DOHH2 (cell line): ENCODE measurements around the gene BICC1.

Experiments
- CTCF ChIP-seq: fragments of 200-600 bp; sonication (generic); IDR thresholded peaks from one replicate; pipeline ENCODE4 v1.5.1; 2014; ENCODE audit warnings: antibody characterized with exemption, mild to moderate bottlenecking, low read depth, low read length; ENCODE audit not compliant: poor library complexity, severe bottlenecking
- EZH2phosphoT487 ChIP-seq: fragments of 200-600 bp; sonication (generic); IDR thresholded peaks from 2 replicates; pipeline ENCODE4 v1.6.1; 2017; ENCODE audit warnings: borderline replicate concordance, mild to moderate bottlenecking, antibody characterized with exemption, low read length, moderate library complexity, mixed read lengths

- no peak for TF ChIP-seq CTCF
- no peak for TF ChIP-seq EZH2phosphoT487
These were observed 72.8 kb downstream of the BICC1 start for GRCh38 chr10:58585435-58585834.
